HEK293 (cell line): ENCODE measurements around the gene GALNT11.
"Not testable (repeated sequence)": the region's sequence is repeated elsewhere in the genome, so short reads cannot be mapped to it uniquely, and the experiment has no call there.

Experiments used
- CTCF ChIA-PET: fragments of 350-600 bp; formaldehyde crosslinking; extraction: SDS; loops from one replicate; lab custom pipeline; 2021; ENCODE audit warnings: antibody characterized with exemption; lab: Yijun Ruan, JAX
- POLR2A ChIA-PET: fragments of 300-600 bp; formaldehyde crosslinking; extraction: SDS; loops from one replicate; lab custom pipeline; 2020; ENCODE audit warnings: antibody characterized with exemption, inconsistent platforms; lab: Yijun Ruan, JAX
- H3K27ac ChIP-seq: fragments of 200-500 bp; sonication (Bioruptor generic); 2 replicates; pipeline ENCODE4 v1.5.1; 2014; ENCODE audit warnings: low read depth, low read length, control low read depth, inconsistent platforms; ENCODE audit errors: extremely low read depth
- H3K36me3 ChIP-seq, 2 experiments: fragments of 200-500 bp in 1 of 2; sonication (Bioruptor generic) in 1 of 2; 1 replicate in 1 of 2; 2 replicates in 1 of 2; pipeline ENCODE4 v1.5.1; 2014 to 2017; ENCODE audit warnings: inconsistent platforms in 2 of 2, low read length in 2 of 2; ENCODE audit not compliant: control insufficient read depth in 2 of 2, insufficient read depth in 1 of 2
- H3K4me1 ChIP-seq: fragments of 200-500 bp; sonication (Bioruptor generic); 2 replicates; pipeline ENCODE4 v1.5.1; 2014; ENCODE audit warnings: mild to moderate bottlenecking, low read length, inconsistent platforms; ENCODE audit not compliant: control insufficient read depth, insufficient read depth
- H3K4me3 ChIP-seq: 2 replicates; pipeline ENCODE4 v1.5.1; 2011; ENCODE audit warnings: low read depth, mild to moderate bottlenecking, control low read depth, low read length, moderate library complexity
- H3K9me3 ChIP-seq: fragments of 200-500 bp; sonication (Bioruptor generic); 2 replicates; pipeline ENCODE4 v1.5.1; 2014; ENCODE audit warnings: low read depth, low read length, inconsistent platforms; ENCODE audit not compliant: control insufficient read depth, insufficient read depth
- GLI4 ChIP-seq: fragments of 450-650 bp; formaldehyde crosslinking; IDR thresholded peaks from 2 replicates; pipeline ENCODE4 v1.5.1; 2016; ENCODE audit warnings: missing biosample characterization, missing genetic modification characterization
- MEIS1 ChIP-seq: sonication (generic); formaldehyde crosslinking; IDR thresholded peaks from 2 replicates; pipeline ENCODE4 v1.8.1; 2022; ENCODE audit warnings: missing genetic modification reagents, mild to moderate bottlenecking, borderline replicate concordance
- OSR2 ChIP-seq: fragments of 450-650 bp; formaldehyde crosslinking; IDR thresholded peaks from 2 replicates; pipeline ENCODE4 v1.5.1; 2016; ENCODE audit warnings: missing biosample characterization, missing genetic modification characterization
- SCRT2 ChIP-seq: fragments of 450-650 bp; formaldehyde crosslinking; IDR thresholded peaks from 2 replicates; pipeline ENCODE4 v1.5.1; 2016; ENCODE audit warnings: missing biosample characterization, missing genetic modification characterization
- SP3 ChIP-seq: fragments of 450-650 bp; formaldehyde crosslinking; IDR thresholded peaks from 2 replicates; pipeline ENCODE4 v1.5.1; 2016; ENCODE audit warnings: missing biosample characterization, missing genetic modification characterization
- SP7 ChIP-seq: fragments of 450-650 bp; formaldehyde crosslinking; IDR thresholded peaks from 2 replicates; pipeline ENCODE4 v1.5.1; 2016; ENCODE audit warnings: missing biosample characterization, missing genetic modification characterization
- TCF7L2 ChIP-seq: IDR thresholded peaks from 2 replicates; pipeline ENCODE4 v1.6.1; 2011; ENCODE audit warnings: low read depth, mild to moderate bottlenecking, inconsistent platforms, low read length, moderate library complexity, borderline replicate concordance
- TRIM28 ChIP-seq: IDR thresholded peaks from 2 replicates; pipeline ENCODE4 v1.6.1; 2011; ENCODE audit warnings: low read length, control low read depth, borderline replicate concordance
- ZBTB7A ChIP-seq: fragments of 450-650 bp; formaldehyde crosslinking; IDR thresholded peaks from 2 replicates; pipeline ENCODE4 v1.5.1; 2016; ENCODE audit warnings: low read depth, missing biosample characterization, missing genetic modification characterization
- ZFP41 ChIP-seq: fragments of 450-650 bp; formaldehyde crosslinking; IDR thresholded peaks from 2 replicates; pipeline ENCODE4 v1.5.1; 2016; ENCODE audit warnings: missing biosample characterization, missing genetic modification characterization, borderline replicate concordance
- ZNF302 ChIP-seq: fragments of 450-650 bp; formaldehyde crosslinking; IDR thresholded peaks from 2 replicates; pipeline ENCODE4 v1.5.1; 2016; ENCODE audit warnings: missing biosample characterization, missing genetic modification characterization, low read depth
- ZNF335 ChIP-seq: fragments of 450-650 bp; formaldehyde crosslinking; conservative IDR thresholded peaks from 2 replicates; pipeline ENCODE4 v1.5.1; 2016; ENCODE audit warnings: missing biosample characterization, missing genetic modification characterization
- ZNF366 ChIP-seq: fragments of 450-650 bp; formaldehyde crosslinking; conservative IDR thresholded peaks from 2 replicates; pipeline ENCODE4 v1.5.1; 2016; ENCODE audit warnings: missing biosample characterization, missing genetic modification characterization
- ZNF48 ChIP-seq: fragments of 450-650 bp; formaldehyde crosslinking; IDR thresholded peaks from 2 replicates; pipeline ENCODE4 v1.5.1; 2016; ENCODE audit warnings: missing biosample characterization, missing genetic modification characterization
- TF ChIP-seq, protein P1 (sequence below): fragments of 450-650 bp; formaldehyde crosslinking; IDR thresholded peaks from 2 replicates; pipeline ENCODE4 v1.5.1; 2017; ENCODE audit warnings: missing biosample characterization, missing genetic modification characterization
- TF ChIP-seq, protein P2 (sequence below): fragments of 450-650 bp; formaldehyde crosslinking; IDR thresholded peaks from 2 replicates; pipeline ENCODE4 v1.5.1; 2016; ENCODE audit warnings: missing biosample characterization, missing genetic modification characterization

GALNT11 gene

DNA sequence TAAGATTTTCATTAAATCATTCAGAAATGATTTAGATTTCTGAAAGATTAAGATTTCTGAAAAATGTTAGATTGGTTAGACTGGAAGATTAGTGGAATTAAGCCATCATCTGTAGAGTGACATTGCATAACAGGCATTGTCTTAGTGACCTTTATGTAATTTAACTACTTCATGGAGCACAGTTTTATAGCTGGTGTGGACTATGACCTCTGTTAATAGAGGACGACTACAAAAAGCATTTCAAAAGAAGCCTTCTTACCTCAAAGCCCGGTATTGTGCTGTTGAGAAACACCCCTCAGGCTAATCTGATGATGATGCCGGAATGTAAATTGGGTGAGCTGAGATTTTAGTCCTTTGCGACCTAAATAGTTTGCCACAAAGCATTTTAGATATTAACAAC lies 55.6 kb downstream of the GALNT11 start:
- TF ChIP-seq OSR2 (tag by site-specific recombination) (peak; percentile 11; the same call in 1 of the 2 replicates), TCF7L2 (peak; percentile 75; the same call in 1 of the 2 replicates), ZNF302 (no peak), ZFP41 (tag by site-specific recombination) (no peak), ZNF335 (tag by site-specific recombination) (peak; percentile 44; the same call in 1 of the 2 replicates), ZBTB7A (tag by site-specific recombination) (no peak), MEIS1 (CRISPR knock-in tag) (peak; percentile 26; the same call in 1 of the 2 replicates), ZNF366 (tag by site-specific recombination) (0 out of 2 replicates have a peak, but pooled peaks have one; percentile 20), ZNF48 (tag by site-specific recombination) (no peak)
- TF ChIP-seq, protein P1, sequence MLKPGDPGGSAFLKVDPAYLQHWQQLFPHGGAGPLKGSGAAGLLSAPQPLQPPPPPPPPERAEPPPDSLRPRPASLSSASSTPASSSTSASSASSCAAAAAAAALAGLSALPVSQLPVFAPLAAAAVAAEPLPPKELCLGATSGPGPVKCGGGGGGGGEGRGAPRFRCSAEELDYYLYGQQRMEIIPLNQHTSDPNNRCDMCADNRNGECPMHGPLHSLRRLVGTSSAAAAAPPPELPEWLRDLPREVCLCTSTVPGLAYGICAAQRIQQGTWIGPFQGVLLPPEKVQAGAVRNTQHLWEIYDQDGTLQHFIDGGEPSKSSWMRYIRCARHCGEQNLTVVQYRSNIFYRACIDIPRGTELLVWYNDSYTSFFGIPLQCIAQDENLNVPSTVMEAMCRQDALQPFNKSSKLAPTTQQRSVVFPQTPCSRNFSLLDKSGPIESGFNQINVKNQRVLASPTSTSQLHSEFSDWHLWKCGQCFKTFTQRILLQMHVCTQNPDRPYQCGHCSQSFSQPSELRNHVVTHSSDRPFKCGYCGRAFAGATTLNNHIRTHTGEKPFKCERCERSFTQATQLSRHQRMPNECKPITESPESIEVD: peak; percentile 57
- TF ChIP-seq, protein P2, sequence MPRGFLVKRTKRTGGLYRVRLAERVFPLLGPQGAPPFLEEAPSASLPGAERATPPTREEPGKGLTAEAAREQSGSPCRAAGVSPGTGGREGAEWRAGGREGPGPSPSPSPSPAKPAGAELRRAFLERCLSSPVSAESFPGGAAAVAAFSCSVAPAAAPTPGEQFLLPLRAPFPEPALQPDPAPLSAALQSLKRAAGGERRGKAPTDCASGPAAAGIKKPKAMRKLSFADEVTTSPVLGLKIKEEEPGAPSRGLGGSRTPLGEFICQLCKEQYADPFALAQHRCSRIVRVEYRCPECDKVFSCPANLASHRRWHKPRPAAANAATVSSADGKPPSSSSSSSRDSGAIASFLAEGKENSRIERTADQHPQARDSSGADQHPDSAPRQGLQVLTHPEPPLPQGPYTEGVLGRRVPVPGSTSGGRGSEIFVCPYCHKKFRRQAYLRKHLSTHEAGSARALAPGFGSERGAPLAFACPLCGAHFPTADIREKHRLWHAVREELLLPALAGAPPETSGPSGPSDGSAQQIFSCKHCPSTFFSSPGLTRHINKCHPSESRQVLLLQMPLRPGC (tag by site-specific recombination): 0 out of 2 replicates have a peak, but pooled peaks have one; percentile 31
- ChIA-PET CTCF (interaction anchor here (0.6 to 1.0 kb wide), 2 partner anchors 59 to 87 kb away, joined by 3 read pairs; no protein-coding TSS in a partner anchor), POLR2A (no interaction called here)
- Histone ChIP-seq H3K4me1 (peaks cover 8% of the 10 kb centered on the region; the same call in 1 of the 2 replicates), H3K9me3 (no peaks in the 10 kb centered on the region), H3K27ac (no peak overlapping the region), H3K4me3 (no peak overlapping the region), H3K36me3 (no peaks in the 10 kb centered on the region)

DNA sequence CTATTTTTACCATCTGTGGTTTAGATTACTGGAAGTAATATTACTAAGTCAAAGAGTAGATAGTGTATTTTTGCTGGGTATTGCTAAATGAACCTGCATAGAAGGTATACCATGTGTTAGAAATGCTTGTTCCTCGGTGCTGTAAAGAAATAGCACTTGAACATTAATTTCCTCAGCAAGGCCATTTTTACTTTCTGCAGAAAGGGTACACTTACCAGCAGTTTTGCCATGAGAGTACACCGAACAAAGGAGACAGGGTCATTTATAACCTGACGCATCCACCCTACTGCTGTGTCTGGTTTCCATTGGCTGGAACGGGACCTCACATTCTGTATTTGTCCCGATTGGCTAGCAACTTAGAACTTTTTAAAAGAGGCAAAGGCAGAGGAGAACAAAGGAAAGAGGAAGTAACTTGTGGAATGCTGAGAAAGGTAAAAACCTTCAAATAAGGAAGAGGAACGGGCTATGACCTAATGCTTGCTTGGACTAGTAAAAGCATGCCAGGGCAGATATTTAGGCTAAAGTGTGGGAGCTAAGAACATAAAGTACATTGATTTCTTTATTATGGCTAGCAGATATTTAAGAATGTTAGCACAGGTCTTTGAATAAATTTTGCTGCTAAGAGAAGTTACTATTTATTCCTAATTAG lies 56.7 kb downstream of the GALNT11 start:
- TF ChIP-seq SCRT2 (tag by site-specific recombination) (peak; percentile 57; the same call in 1 of the 2 replicates), TRIM28 (peak; percentile 56; the same call in 1 of the 2 replicates)
- H3K4me3 ChIP-seq, H3K27ac ChIP-seq, H3K36me3 ChIP-seq, POLR2A ChIA-PET, H3K9me3 ChIP-seq, CTCF ChIA-PET: not testable (repeated sequence)
- peaks cover 11% of the 10 kb centered on the region for H3K4me1 ChIP-seq

DNA sequence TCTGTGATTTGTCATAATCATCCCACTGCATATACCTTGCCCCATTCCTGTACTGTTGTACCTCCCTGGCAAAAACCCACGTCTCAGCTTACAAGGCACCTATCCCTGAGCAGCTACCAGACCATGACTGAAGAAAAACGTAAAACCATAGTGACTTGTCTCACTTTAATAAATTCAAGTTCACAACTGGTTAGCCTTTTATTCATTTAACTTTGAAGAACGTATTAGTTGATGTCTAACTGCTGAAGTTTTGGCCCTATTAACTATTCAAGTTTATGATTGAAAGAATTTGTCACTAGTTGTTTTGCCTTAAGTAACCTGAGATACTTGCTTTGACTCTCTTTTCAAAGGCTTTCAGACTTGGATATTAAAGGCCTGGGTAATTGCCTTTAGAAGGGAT lies 59.7 kb downstream of the GALNT11 start:
- no peak for TF ChIP-seq GLI4 (tag by site-specific recombination)
- TF ChIP-seq SP7: no peak
- no peak for TF ChIP-seq SP3 (tag by site-specific recombination)
- TF ChIP-seq, protein P1: 0 out of 2 replicates have a peak, but pooled peaks have one; percentile 20
- ChIA-PET POLR2A (no interaction called here), CTCF (no interaction called here)
- H3K4me3 ChIP-seq: no peak overlapping the region
- peaks cover 7% of the 10 kb centered on the region; the same call in 1 of the 2 replicates for H3K4me1 ChIP-seq
- H3K36me3 ChIP-seq: no peaks in the 10 kb centered on the region
- no peaks in the 10 kb centered on the region for H3K9me3 ChIP-seq
- H3K27ac ChIP-seq: no peak overlapping the region
